Skeletal muscle cell (primary cell): ENCODE measurements around the gene CDIP1.
"Not testable (repeated sequence)": the region's sequence is repeated elsewhere in the genome, so short reads cannot be mapped to it uniquely, and the experiment has no call there.

ENCODE experiments used
- DNase-seq: peaks from one replicate; pipeline ENCODE4 v3.0.0-alpha.2; 2010; ENCODE audit warnings: low read depth
- H3K4me3 ChIP-seq: 2 replicates; pipeline ENCODE4 v1.5.1; 2011; ENCODE audit warnings: low read depth, mild to moderate bottlenecking, control low read depth, low read length, moderate library complexity

The CDIP1 gene

DNA sequence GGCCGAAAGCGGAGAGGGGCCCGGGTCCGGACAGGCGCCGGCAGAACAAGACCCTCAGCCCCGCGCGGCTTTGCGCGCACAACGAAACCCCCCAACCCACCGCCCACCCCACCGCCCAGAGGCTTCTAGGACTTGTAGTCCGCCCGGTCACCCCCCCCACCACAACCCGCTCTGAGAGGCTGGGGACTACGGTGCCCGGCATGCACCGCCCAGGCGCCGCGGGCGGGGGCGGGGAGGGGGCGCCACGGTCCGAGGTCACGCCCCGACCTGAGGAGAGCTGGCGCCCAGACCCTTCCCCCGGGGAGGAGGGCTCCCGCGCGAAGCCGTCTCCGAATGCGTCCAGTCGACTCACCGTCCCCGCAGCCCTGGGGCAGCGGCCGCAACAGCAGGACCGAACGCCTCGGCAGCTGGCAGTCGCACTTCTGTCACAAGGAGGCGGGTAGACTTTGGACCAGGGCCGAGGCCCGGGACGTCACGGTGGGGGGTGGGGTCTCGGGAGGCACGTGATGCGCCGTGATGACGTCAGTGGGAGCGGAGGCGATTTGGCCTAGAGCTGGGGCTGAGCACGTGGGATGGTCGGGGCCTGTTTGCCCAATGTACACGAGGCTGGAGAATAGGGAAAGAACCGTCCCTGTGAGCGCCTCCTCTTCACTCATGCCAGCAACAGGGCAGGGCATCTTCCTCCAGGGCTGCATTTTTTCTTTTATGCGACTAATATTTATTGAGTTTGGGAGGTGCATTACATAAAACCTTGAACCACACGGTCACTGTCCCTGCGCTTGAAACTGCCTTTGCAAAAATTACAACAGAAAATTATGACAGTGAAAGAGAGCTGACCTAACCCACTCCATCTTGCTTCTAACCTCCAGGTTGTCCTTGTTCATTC, at the start of gene CDIP1:
CDIP1 (minus strand) TSS at position 424 of the 886 bp plus-strand sequence. CDS start 24,643 bp downstream, outside the sequence.
- DNase-seq, result peak; percentile 87
- H3K4me3 ChIP-seq, result peak within 1 kb of the TSS; percentile 73

DNA sequence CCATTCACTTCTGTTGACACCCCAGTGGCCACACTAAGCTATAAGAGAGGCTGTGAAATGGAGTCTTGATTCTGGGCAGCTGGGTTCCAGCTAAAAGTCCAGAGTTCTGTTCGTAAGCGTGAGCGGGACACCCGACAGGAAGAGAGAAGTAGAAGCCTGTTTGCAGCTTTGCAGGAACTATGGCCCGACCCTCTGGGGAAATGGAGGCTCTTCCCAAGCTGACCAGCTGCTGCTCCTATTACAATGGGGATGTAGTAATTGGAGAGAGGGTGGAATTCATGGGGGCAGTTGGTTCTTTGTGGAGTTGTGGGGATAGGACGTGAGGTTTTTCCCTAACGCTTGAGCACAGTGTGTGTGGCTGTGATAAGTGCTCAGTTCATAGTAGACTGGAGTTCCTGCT, 47.7 kb upstream of the CDIP1 start:
- no peak for DNase-seq
- no peak overlapping the region for H3K4me3 ChIP-seq

DNA sequence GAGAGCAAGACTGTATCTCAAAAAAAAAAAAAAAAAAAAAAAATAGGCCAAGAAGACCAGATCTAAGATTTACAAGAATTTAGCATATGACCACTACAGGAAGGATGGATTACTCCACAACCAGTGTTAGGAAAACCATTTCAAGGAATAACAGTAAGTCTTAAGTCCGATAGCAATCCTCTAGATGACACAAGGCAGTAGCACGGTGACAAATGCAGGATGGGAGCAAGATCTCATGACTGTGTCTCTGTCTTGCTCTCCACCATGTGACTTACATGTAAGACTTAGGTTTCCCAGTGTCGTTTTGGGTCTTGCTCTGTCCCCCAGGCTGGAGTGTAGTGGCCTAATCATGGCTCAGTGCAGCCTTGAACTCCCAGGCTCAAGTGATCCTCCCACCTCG, 45.3 kb upstream of the CDIP1 start:
- no peak for DNase-seq
- no peak overlapping the region for H3K4me3 ChIP-seq

DNA sequence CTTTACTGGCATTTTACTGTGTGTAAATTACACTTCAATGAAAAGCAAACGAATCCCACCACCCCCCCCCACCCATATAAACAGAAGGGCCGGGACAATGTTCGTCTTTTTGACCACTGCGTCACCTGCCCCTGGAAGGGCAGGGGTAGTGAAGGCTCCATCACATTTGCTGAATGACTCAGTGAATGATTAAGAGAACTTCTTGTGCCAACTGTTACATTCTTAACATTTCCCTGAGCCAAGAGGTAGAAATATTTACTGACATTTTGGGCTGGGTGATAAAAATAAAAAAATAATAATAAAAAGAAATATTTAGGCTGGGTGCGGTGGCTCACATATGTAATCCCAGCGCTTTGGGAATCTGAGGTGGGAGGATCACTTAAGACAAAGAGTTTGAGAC, 41.7 kb upstream of the CDIP1 start:
- H3K4me3 ChIP-seq, result no peak overlapping the region
- DNase-seq, result no peak

DNA sequence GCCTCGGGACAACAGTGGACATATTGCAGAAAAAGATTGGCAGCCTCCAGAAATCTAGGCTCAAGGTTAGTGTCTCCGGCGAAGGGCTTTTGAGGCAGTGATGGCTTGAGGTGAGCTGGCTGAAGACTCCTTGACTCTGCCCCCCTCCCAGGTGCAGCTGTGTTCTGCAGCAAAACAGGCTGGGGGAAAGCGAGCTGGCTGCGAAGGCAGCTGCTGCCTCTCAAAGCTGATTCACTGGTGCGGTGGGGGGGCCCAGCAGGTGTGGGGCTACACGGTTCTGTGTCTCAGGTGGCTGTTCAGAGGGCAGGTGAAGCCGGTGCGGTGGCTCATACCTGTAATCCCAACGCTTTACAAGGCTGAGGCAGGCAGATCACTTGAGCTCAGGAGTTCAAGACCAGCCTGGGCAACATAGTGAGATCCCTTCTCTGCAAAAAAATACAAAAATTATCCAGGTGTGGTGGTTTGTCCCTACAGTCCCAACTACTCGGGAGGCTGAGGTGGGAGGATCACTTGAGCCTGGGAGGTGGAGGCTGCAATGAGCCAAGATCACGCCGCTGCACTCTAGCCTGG, 40.5 kb upstream of the CDIP1 start:
- no peak overlapping the region for H3K4me3 ChIP-seq
- no peak for DNase-seq

DNA sequence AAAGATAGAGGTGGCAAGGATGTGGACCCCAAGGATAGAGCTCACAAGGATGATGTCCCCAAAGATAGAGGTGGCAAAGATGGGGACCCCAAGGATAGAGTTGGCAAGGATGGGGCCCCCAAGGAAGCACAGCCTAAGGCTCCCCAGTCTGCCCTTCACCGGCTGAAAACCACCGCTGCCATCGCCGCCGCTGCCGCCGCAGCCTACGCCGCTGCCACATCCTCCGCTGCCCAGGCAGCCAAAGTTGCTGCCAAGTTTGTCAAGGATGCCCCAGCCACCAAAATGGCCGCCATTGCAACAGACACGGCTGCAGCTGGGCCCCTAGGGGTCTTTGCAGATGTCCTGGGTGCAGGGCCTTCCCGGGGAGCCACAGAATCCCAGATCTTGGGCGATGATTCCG, 37.4 kb upstream of the CDIP1 start:
- no peak overlapping the region for H3K4me3 ChIP-seq

DNA sequence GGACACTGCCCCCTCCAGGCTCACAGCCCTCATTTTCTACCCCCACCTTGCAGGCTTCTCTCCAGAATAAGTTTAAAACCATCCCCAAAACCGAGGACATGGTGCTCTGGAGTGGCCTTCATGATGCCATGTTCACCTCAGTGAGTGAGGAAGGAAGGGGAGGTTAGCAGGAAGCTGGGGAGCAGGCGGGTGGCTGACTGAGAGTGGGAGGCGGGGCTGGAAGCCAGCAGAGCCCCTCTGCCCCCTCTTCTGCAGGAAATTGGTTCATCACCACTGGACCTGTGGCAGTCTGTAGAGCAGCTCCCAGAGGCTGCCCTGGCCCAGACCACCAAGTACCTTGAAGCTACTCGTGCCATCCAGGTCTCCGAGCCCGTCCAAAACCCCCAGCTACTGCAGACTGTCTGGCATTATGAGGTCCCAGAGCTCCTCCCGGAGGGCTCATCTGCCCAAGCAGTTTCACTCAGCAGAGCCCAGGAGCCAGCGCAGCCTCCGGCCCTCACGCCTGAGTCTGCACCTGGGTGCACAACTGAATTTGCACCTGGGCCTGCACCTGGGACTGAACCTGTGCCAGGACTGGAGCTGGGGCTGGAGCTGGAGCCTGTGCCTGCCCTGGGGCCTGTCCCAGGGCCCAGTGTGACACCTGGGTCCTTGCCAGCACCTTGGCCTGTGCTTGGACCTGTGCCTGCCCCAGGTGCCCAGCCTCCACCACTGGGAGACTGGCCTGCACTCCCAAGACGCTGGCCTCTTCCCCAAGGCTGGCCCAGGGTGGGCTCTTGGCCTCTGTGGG, 36.5 kb upstream of the CDIP1 start:
- DNase-seq, result no peak
- H3K4me3 ChIP-seq, result no peak overlapping the region

More for the DNA sequence above, 37.4 kb upstream of the CDIP1 start:
- no peak for DNase-seq

DNA sequence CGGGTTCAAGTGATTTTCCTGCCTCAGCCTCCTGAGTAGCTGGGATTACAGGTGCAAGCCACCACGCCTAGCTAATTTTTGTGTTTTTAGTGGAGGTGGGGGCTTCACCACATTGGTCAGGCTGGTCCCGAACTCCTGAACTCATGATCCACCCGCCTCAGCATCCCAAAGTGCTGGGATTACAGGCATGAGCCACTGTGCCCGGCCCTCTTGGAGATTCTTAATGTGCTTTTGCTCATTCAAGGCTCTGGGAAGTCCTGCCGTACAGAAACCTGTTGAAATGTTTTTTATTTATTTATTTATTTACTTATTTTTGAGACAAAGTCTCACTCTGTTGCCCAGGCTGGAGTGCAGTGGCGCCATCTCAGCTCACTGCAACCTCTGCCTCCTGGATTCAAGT, 35.4 kb upstream of the CDIP1 start:
- not testable (repeated sequence) for DNase-seq, H3K4me3 ChIP-seq

DNA sequence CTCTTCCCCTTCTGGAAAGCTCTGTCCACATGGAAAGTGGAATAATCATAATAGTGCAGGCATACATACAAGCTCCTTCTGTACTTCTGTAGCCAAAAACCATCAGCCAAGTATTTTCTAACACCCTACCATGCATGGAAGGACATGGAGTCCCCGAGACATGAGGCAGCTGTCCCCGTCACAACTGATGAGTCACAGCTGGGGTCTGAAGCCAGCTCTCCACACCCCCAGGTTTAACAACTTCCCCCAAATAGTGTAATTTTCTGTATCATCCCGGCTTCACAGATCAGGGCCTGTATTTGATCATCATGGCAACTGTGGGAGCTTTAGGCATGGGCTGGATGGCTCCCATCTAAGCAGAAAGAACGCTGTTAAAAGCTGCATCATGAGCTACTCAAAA, 34.1 kb upstream of the CDIP1 start:
- no peak overlapping the region for H3K4me3 ChIP-seq
- no peak for DNase-seq

DNA sequence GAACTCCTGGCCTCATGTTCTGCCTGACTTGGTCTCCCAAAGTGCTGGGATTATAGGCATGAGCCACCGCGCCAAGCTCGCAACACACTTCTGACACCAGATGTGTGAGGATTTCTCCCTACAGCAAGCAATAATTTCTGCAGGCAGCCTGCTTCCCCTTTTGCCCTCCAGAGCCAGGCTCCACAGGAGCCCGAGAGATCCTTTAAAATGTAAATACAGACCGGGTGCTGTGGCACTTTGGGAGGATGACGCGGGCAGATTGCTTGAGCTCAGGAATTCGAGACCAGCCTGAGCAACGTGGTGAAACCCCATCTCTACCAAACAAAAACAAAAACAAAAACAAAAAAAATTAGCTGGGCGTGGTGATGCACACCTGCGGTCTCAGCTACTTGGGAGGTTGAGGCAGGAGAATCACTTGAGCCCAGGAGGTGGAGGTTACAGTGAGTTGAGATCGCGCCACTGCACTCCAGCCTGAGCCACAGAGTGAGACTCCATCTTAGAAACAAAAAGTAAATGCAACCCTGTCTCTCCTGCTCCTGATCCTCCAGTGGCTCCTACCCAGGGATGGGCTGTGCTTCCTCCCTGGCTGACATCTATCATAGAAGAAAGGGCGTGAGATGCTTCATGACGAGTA, 32.2 kb upstream of the CDIP1 start:
- no peak overlapping the region for H3K4me3 ChIP-seq
- no peak for DNase-seq

DNA sequence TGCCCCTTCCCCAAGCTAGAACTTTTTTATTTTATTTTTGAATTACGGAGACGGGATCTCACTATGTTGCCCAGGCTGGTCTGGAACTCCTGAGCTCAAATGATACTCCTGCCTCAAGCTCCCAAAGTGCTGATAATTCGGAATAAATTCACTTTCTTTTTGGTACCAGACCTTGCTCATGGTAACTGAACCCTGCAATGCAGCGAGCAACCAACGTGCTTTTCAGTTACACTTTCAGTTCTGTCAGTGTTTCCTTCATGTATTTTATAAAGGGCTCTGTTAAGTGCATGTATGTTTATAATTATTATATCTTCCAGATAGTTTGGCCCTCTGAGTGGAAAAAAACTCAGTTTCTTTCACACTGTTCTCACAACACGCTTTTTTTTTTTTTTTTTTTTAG, 31.5 kb upstream of the CDIP1 start:
- no peak for DNase-seq
- H3K4me3 ChIP-seq, result no peak overlapping the region

DNA sequence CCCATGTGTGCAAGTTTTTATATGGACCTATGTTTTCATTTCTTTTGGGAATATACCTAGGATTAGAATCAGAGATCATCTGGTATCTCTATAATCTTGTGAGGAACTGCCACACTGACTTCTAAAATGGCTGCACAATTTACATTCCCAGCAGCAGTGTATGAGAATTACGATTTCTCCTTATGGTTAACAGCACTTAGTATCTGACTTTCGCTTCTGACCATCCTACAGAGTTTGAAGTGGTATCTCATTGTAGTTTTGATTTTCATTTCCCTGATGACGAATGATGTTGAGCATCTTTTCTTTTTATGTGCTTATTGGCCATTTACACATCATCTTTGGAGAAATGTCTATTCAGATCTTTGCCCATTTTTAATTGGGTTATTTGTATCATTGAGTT, 27.6 kb upstream of the CDIP1 start:
- no peak for DNase-seq
- no peak overlapping the region for H3K4me3 ChIP-seq

DNA sequence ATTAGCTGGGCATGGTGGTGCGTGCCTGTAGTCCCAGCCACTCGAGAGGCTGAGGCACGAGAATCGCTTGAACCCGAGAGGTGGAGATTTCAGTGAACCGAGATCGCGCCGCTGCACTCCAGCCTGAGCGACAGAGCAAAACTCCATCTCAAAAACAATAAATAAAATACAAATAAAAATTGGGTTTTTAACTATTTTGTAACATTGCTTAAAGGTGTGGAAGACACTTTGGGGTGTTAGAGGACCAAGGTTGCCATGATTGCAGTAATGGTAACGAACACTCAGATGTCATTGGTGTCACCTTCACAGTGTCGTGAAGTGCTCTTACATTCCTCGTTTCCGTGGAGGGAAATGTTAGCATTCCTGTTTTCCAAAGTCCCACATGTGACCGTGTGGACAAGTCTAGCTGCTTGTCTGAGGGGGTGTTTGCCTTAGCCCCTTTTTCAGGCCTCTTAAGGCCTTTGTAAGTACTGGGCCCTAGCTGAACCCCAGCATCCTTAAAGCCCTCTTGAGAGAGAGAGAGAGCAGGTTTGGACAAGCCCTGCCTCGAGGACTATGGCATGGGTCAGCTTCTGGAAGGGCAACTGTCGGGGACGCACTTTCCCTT, 26.2 kb upstream of the CDIP1 start:
- H3K4me3 ChIP-seq, result no peak overlapping the region
- DNase-seq, result no peak

DNA sequence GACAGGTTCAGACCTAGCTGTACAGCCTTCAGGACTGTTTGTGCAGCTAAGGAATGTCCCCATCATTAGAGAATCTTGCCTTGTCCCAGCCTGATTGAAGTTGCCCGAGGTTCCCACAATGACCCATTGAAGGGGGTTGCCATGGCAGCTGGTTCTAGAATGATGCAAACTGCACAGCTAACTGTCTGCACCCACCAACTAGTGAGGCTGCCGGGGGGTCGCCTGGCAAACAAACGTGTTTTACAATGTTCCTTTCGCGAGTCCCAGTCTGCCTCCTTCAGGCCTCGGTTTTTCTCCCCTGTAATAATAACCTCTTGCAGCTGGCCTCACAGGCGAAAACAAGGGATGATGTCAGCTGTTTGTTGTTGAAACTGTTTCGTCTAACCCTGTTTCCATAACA, 23.0 kb upstream of the CDIP1 start:
- H3K4me3 ChIP-seq, result no peak overlapping the region
- DNase-seq, result no peak

DNA sequence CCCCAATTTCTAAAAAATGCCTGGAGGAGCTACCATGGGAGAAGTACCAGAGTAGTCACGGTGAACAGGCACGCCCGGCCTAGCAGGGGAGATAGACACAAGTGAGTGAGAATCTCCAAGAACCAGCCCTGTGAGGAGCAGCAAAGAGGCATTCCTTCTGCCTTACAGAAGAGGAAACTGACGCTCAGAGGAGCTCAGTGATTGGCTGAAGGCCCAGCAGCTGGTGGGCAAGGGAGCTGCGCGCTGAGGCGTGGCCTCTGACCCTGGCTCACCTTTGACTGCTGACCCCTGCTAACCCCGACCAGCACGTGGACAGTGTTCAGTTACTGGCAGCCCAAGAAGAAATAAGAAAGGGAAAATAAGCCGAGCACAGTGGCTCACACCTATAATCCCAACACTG, 19.4 kb upstream of the CDIP1 start:
- H3K4me3 ChIP-seq, result no peak overlapping the region
- DNase-seq, result no peak

DNA sequence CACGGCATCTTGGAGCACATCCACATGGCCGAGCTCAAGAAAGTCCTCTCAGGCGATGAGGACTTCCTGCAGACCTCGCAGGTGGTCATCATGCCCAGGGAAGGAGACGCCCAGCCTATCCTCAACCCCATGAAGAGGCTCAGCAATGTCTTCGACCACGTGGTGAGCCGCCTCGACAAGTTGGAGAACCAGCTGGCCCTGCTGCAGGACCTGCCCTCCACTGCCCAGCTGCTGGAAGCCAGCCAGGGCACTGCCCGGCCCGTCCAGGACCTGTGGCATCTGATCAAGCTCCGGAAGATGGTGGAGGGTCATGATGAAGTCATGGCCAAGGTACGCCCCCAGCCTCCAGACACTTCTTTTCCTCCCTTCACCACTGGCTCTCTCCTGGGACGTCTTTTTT, 18.0 kb upstream of the CDIP1 start:
- no peak overlapping the region for H3K4me3 ChIP-seq
- no peak for DNase-seq

DNA sequence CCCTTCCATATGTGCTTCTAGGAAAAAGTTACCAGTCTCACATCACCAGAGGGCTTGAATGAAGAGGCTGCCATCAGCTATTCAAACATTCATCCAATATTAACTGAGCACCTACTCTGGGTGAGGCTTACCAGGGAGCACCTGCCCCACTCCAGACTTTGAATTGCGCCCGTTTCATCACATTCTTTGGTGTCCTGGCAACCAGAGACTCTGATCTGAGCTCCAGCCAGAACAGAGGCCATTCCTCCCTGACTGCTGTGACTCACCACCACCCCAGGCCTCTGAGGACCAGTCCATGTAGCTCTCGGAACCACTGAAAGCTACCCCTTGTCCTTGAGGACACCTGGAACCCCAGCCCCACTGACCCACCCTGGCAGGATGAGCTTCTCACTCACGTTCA, 17.5 kb upstream of the CDIP1 start, which contains the start of gene C16orf96:
C16orf96 (plus strand) TSS at position 229 of the 400 bp plus-strand sequence; CDS start at position 379, 150 bp downstream.
- no peak for DNase-seq
- H3K4me3 ChIP-seq, result no peak within 1 kb of the TSS

DNA sequence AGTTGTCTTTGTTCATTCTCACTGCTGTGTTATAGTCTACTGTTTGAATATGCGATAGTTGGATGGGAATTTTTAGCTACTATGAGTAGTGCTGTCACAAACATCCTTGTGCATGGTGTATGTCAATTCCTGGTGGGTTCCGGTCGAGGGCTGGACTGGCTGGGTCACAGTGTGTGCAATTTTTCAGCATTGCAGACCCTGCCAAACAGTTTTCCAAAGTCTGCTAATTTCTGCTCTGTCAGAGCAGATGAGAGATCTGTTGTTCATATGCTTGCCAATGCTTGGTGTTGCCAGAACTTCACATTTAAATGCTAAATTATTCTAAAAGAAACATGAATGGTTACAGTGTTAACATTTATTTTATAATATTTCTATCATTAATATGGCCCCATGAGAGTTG, 14.0 kb upstream of the CDIP1 start:
- H3K4me3 ChIP-seq, result no peak overlapping the region

DNA sequence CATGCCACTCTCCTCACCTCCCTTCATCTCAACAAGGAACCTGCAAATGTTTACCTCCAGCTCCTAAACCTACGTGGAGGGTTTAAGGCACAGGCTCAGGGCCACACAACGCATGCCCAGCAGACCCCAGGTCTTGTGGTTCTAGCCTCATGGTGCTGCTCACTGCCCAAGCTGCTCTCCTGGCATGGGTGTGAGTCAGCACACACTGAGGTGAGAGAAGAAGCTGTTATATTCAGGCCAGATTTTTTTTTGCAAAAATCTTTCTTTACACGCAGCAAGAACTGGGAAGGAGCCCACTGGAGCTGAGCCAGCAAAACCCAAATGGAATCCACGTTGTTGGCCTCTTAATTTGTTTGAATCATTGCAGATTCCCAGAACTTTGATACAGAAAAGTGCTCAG, 12.0 kb upstream of the CDIP1 start:
- no peak for DNase-seq
- H3K4me3 ChIP-seq, result no peak overlapping the region

More for the DNA sequence above, 14.0 kb upstream of the CDIP1 start:
- DNase-seq, result no peak
